Activated T-cell treated with anti-CD3 and anti-CD28 coated beads, Interleukin-2, amount 50 U/mL, for 24 hours (primary cell): ENCODE results near the gene RAC2.
"Not testable (repeated sequence)": the region's sequence is repeated elsewhere in the genome, so short reads cannot be mapped to it uniquely, and the experiment has no call there.

Experiments used
- DNase-seq: peaks from one replicate; pipeline ENCODE4 v3.0.0-alpha.2; 2020
- H3K27ac Mint-ChIP-seq: 2 replicates; pipeline ENCODE4 v1.8.0; 2020; ENCODE audit warnings: mild to moderate bottlenecking, mixed read lengths
- H3K27me3 Mint-ChIP-seq: 2 replicates; pipeline ENCODE4 v1.8.0; 2020; ENCODE audit warnings: mixed read lengths
- H3K36me3 Mint-ChIP-seq: 2 replicates; pipeline ENCODE4 v1.8.0; 2020; ENCODE audit warnings: low read depth, mixed read lengths
- H3K4me1 Mint-ChIP-seq: 2 replicates; pipeline ENCODE4 v1.8.0; 2020; ENCODE audit warnings: low read depth, mixed read lengths
- H3K4me3 Mint-ChIP-seq: 2 replicates; pipeline ENCODE4 v1.8.0; 2020; ENCODE audit warnings: mild to moderate bottlenecking, moderate library complexity, mixed read lengths
- H3K9me3 Mint-ChIP-seq: 2 replicates; pipeline ENCODE4 v1.8.0; 2020; ENCODE audit warnings: mixed read lengths

The RAC2 gene

DNA sequence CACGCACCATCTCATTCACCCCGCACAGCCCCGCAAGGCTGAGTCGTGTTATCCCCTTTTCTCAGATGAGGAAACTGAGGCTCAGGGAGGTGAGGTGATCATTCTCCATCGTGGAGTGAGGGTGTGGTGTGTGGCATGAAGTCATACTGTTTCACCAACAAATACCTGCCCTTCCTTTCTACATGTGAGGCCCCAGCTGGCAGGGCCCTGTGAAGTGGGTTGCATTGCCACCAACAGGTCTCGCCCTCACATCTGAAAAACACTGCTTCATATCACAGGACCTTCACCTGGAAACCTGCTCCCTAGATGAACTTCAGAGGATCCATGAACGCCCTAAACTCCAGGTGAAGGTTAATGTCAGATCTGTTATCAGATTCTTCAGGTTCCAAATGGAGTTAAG is 36.1 kb downstream of the RAC2 start:
- Mint-ChIP-seq H3K9me3 (no peaks in the 10 kb centered on the region), H3K4me3 (no peak overlapping the region), H3K4me1 (peaks cover 43% of the 10 kb centered on the region), H3K36me3 (peaks cover 2% of the 10 kb centered on the region), H3K27me3 (no peaks in the 10 kb centered on the region), H3K27ac (peak overlapping the region; percentile 79)
- DNase-seq: peak; percentile 46

DNA sequence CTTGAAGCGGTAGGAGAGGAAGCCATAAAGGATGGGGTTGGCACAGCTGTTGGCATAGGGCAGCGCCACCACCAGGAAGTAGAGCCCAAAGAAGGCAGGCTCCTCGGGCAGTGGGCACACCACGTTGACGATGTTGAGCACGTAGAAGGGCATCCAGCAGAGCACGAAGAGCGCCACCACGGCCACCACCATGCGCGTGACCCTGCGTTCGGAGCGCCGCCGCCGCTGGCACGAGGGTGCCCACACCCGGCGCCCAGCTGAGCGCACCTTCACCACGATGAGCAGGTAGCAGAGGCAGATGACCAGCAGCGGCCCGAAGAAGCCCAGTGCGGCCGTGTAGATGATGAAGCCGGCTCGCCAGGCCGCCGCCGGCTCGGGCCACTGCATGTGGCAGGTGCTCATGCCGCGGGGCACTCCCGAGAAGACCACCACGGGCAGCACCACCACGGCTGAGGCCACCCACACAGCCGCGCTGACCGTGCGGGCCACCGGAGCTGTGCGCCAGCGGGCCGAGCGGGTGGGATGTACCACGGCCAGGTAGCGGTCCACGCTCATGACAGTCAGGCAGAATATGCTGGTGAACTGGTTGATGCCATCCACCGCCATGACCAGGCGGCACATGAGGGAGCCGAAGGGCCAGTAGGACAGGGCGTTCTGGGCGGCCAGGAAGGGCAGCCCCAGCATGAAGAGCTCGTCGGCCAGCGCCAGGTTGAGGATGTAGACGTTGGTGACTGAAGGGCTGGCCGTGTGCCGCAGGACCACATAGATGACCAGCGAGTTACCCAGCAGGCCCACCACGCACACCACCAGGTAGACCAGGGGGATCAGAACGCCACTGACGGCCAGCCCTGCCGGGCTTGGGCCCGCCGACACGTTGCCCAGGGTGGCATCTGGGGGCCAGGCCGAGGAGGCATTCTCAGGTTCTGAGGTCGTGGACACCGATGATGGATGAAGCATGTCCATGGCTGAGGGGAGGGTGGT is 36.9 kb downstream of the RAC2 start:
- H3K27ac Mint-ChIP-seq: peak overlapping the region; percentile 57
- no peaks in the 10 kb centered on the region for H3K9me3 Mint-ChIP-seq
- no peaks in the 10 kb centered on the region for H3K27me3 Mint-ChIP-seq
- peaks cover 44% of the 10 kb centered on the region for H3K4me1 Mint-ChIP-seq
- DNase-seq: peak; percentile 28
- H3K36me3 Mint-ChIP-seq: peaks cover 2% of the 10 kb centered on the region
- H3K4me3 Mint-ChIP-seq: no peak overlapping the region

DNA sequence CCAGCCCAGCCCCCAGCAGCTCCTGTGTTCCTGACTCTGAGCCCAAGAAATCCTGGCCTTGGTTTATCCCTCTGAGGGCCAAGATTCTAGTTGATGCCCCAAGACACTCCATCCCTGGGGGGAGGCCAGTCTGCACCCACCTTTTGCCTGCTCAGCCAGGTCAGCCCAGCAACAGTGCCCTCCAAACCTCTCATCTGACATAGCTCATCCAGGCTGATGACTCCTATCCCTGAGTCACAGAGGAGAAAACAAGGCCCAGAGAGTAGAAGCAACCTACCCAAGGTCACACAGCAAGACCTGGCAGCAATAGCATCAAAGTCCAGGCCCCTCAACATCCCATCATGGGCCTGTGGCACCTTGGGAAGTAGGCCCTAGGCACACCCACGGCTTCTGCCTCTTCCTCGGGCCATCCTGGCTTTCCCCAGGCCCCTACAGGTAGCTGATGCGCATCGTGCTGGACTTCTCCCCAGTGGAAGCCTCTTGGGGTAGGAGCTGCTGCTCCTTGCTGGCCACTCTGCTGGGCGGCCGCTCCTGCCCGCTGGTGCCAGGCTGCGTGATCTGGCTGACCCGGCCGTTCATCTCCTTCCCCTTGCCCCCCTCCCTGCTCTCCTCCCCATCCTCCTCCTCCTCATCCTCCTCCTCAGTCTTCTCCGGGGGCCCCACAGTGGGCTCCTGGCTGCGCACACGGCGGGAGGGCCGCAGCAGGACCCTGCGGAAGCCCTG is 37.8 kb downstream of the RAC2 start:
- Mint-ChIP-seq H3K9me3 (no peaks in the 10 kb centered on the region), H3K27ac (no peak overlapping the region), H3K4me3 (no peak overlapping the region), H3K36me3 (peaks cover 2% of the 10 kb centered on the region), H3K4me1 (peaks cover 49% of the 10 kb centered on the region), H3K27me3 (no peaks in the 10 kb centered on the region)
- peak; percentile 28 for DNase-seq

DNA sequence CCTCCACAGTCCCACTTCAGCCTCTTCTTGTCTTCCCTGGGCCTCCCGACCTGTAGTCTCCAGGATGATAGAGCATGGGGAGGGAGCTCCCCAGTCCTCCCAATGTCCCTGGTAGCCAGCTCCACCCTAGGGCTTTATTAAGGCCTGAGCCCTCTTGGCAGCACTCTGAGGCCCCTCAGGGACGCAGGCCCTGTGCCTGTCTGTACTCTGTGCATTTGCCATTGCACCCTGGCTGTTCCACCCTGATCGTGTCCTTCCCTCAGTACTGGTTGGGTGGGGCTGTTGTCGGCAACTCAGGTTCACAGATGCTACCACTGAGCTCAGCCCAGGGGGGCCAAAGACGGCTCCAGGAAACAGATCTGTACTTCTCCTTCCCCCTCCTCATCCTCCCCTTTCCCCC is 39.0 kb downstream of the RAC2 start:
- Mint-ChIP-seq H3K4me3 (no peak overlapping the region), H3K27me3 (no peaks in the 10 kb centered on the region), H3K36me3 (peaks cover 2% of the 10 kb centered on the region), H3K9me3 (no peaks in the 10 kb centered on the region), H3K4me1 (peaks cover 49% of the 10 kb centered on the region), H3K27ac (peak overlapping the region; percentile 66)
- DNase-seq: peak; percentile 28

DNA sequence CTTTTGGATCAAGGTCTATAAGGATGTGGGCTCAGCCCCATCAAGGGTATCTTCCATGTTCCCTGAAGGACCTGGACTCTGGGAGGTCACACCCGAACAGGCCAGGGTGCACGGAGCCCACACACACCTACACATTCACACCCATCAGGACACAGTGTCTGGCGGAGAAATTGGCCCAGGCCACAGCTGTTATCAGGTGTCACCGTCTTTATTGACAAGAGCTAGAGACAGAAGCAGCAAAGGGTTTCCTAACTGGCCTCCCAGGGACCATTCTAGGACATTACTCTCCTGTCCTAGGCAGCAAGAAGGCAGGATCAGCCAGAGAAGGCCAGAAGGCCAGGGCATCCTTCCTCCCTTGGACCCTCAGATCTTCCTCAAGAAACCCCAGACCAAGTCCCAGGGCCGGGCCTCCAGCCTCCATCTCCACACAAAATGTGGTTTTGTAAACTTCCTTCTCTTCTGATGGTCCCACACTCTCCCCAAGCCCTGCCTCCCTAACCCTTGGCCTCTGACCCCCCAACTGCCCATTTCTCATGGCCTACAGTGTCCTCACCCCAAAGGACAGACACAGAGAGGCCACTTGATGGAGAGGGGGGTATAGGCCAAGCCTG is 39.9 kb downstream of the RAC2 start:
- no peak overlapping the region for H3K4me3 Mint-ChIP-seq
- H3K9me3 Mint-ChIP-seq: no peaks in the 10 kb centered on the region
- no peak overlapping the region for H3K27ac Mint-ChIP-seq
- H3K4me1 Mint-ChIP-seq: peaks cover 52% of the 10 kb centered on the region
- peaks cover 2% of the 10 kb centered on the region for H3K36me3 Mint-ChIP-seq
- DNase-seq: peak; percentile 28
- H3K27me3 Mint-ChIP-seq: no peaks in the 10 kb centered on the region

GRCh38 chr22:37203354-37204044 is 40.6 kb downstream of the RAC2 start:
- Mint-ChIP-seq H3K9me3 (no peaks in the 10 kb centered on the region), H3K4me3 (no peak overlapping the region), H3K4me1 (peaks cover 45% of the 10 kb centered on the region), H3K27ac (no peak overlapping the region), H3K36me3 (peaks cover 2% of the 10 kb centered on the region), H3K27me3 (no peaks in the 10 kb centered on the region)
- peak; percentile 28 for DNase-seq

DNA sequence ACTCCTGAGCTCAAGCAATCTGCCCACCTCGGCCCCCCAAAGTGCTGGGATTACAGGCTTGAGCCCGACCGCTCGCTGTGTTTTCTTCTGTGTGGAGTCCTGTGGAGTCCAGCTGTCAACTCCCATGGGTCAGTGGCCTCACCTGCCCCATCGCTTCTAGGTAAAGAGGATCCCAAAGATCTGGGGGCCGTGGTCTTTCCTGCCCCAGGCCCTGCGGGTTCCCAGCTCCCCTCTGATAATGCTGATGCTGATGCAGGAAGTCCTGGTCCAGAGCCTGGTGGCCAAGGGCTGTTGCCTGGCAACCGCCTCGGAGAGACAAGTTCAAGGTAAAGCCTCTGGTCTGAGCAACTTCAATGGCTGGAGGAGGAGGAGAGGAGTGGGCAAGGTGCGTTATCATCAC is 41.4 kb downstream of the RAC2 start:
- Mint-ChIP-seq H3K36me3 (peaks cover 2% of the 10 kb centered on the region), H3K27ac (no peak overlapping the region), H3K4me1 (peaks cover 45% of the 10 kb centered on the region), H3K27me3 (no peaks in the 10 kb centered on the region), H3K9me3 (no peaks in the 10 kb centered on the region), H3K4me3 (no peak overlapping the region)
- DNase-seq: no peak

GRCh38 chr22:37202001-37202555 is 42.0 kb downstream of the RAC2 start:
- Mint-ChIP-seq H3K27ac (peak overlapping the region; percentile 35), H3K4me1 (peaks cover 45% of the 10 kb centered on the region), H3K27me3 (no peaks in the 10 kb centered on the region), H3K4me3 (no peak overlapping the region), H3K9me3 (no peaks in the 10 kb centered on the region), H3K36me3 (peaks cover 2% of the 10 kb centered on the region)
- DNase-seq: peak; percentile 30

DNA sequence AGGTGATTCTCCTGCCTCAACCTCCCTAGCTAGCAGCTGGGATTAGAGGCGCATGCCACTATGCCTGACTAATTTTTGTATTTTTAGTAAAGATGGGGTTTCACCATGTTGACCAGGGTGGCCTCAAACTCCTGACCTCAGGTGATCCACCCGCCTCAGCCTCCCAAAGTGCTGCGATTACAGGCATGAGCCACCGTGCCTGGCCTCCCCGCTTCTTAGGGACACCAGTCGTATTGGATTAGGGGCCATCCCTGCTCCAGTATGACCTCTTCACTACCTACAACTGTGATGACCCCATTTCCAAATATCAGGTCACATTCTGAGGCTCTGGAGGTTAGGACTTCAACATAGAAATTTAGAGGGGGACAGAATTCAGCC is 42.6 kb downstream of the RAC2 start:
- not testable (repeated sequence) for H3K9me3 Mint-ChIP-seq, H3K36me3 Mint-ChIP-seq, H3K27me3 Mint-ChIP-seq, H3K4me3 Mint-ChIP-seq, H3K27ac Mint-ChIP-seq
- peaks cover 47% of the 10 kb centered on the region for H3K4me1 Mint-ChIP-seq
- peak; percentile 23 for DNase-seq

DNA sequence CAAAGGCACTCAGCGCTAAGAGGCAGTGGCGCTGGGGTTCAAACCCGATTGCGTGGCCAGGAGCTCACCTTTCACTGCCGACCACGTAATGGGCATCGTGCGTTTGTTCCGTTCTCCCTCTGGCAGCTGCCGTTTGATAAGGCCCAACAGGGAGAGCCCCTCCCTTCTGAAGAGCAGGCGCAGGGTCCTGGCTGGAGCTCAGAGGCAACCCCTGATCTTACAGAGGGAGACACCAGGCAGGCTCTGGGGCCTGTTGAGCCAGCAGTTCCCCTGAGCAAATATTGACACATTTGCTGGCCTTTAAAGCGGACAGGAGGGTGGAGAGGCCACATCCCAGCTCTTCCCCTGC is 44.3 kb downstream of the RAC2 start:
- H3K27me3 Mint-ChIP-seq: no peaks in the 10 kb centered on the region
- no peaks in the 10 kb centered on the region for H3K9me3 Mint-ChIP-seq
- H3K36me3 Mint-ChIP-seq: no peaks in the 10 kb centered on the region
- H3K27ac Mint-ChIP-seq: peak overlapping the region; percentile 97
- H3K4me3 Mint-ChIP-seq: peak overlapping the region; percentile 46
- no peak for DNase-seq
- peaks cover 59% of the 10 kb centered on the region for H3K4me1 Mint-ChIP-seq

DNA sequence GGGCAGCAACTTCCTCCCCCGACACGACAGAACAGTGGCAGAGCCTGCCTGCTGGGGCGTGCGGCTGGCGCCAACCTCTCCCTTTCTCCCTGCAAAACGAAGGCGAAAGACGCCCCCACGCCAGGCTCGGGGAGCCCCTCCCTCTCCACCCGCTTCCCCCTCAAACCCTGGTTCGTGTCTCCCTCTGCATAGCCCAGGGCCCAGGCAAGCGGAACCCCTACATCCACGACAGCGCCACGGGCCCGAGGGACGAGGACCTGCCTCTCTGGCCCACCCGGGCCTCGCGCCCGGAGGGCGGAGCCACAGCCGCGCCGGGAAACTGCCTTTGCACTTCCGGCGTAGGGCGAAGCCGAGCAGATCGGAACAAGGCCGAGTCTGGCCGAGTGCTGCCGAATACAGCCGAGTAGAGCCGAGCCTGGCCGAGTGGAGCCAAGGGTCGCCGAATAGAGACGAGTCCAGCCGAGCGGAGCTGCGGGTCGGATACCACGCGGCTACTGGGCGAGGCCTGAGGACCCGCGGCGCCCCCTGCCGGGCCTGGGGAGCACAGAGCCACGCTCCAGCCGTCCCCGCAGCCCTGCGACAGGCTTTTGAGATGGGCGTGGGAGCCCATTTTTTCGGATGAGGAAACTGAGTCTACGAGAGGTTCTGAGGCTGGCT is 44.8 kb downstream of the RAC2 start:
- no peaks in the 10 kb centered on the region for H3K36me3 Mint-ChIP-seq

GRCh38 chr22:37198258-37199102 is 45.6 kb downstream of the RAC2 start:
- peak overlapping the region; percentile 97 for H3K27ac Mint-ChIP-seq
- no peaks in the 10 kb centered on the region for H3K36me3 Mint-ChIP-seq
- H3K4me1 Mint-ChIP-seq: peaks cover 71% of the 10 kb centered on the region

More for the DNA sequence above, 44.8 kb downstream of the RAC2 start:
- Mint-ChIP-seq H3K27me3 (no peaks in the 10 kb centered on the region), H3K4me3 (peak overlapping the region; percentile 85), H3K27ac (peak overlapping the region; percentile 97), H3K9me3 (no peaks in the 10 kb centered on the region), H3K4me1 (peaks cover 64% of the 10 kb centered on the region)
- peak; percentile 100 for DNase-seq

More at GRCh38 chr22:37198258-37199102, 45.6 kb downstream of the RAC2 start:
- no peaks in the 10 kb centered on the region for H3K9me3 Mint-ChIP-seq
- peak overlapping the region; percentile 85 for H3K4me3 Mint-ChIP-seq
- DNase-seq: peak; percentile 98
- no peaks in the 10 kb centered on the region for H3K27me3 Mint-ChIP-seq
